ENCODE measurements around the gene CDKN1B. TPM values are rescaled to one million over a fixed set of nuclear protein-coding genes. Genes with fewer than 3 reads are reported as not detected.
A peak's percentile ranks its signal among the peaks of the same experiment; 100 is the strongest.

The CDKN1B gene
- total and polyA plus RNA-seq, 2 donors from 2014 or later: 27.9 to 52.3 TPM

DNA sequence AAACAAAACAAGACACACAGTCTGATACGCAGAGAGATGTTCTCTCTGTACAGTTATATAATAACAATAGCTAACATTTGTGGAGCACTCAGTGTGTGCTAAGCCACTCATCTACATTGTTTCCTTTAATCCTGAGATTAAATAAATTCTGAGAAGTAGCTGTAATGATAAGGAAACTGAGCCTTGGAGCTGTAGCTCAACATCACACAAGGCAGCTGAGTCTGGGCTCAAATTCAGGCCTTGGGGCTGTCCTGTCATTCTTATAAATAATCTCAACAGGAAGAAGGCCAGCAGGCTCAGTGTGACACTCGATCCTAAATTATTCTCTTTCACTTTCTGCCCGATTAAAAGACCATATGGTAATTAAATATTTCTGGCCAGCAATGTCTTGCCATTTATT is 24.5 kb downstream of the CDKN1B start:
- Histone ChIP-seq H3K4me1 (ENCODE audit: control insufficient read depth in 2 of 3, insufficient read depth in 2 of 3, low read depth in 1 of 3, low read length in 3 of 3) (peaks cover 0 to 3% (median 0%) of the 10 kb centered on the region in 3 donors), H3K4me3 (ENCODE audit: low read length in 3 of 3) (no peak overlapping the region), H3K27me3 (ENCODE audit: control insufficient read depth, insufficient read depth, low read length) (no peaks in the 10 kb centered on the region), H3K27ac (ENCODE audit: low read depth in 2 of 2, low read length in 2 of 2) (no peak overlapping the region), H3K9ac (ENCODE audit: low read length in 3 of 3) (no peak overlapping the region), H3K9me3 (ENCODE audit: control insufficient read depth in 2 of 3, insufficient read depth in 1 of 3, low read length in 3 of 3) (no peaks in the 10 kb centered on the region), H3K36me3 (ENCODE audit: control insufficient read depth in 2 of 3, insufficient read depth in 3 of 3, low read length in 3 of 3) (no peaks in the 10 kb centered on the region)
- TF ChIP-seq, protein P1, sequence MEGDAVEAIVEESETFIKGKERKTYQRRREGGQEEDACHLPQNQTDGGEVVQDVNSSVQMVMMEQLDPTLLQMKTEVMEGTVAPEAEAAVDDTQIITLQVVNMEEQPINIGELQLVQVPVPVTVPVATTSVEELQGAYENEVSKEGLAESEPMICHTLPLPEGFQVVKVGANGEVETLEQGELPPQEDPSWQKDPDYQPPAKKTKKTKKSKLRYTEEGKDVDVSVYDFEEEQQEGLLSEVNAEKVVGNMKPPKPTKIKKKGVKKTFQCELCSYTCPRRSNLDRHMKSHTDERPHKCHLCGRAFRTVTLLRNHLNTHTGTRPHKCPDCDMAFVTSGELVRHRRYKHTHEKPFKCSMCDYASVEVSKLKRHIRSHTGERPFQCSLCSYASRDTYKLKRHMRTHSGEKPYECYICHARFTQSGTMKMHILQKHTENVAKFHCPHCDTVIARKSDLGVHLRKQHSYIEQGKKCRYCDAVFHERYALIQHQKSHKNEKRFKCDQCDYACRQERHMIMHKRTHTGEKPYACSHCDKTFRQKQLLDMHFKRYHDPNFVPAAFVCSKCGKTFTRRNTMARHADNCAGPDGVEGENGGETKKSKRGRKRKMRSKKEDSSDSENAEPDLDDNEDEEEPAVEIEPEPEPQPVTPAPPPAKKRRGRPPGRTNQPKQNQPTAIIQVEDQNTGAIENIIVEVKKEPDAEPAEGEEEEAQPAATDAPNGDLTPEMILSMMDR (IDR thresholded peaks at IDR 0.05; ENCODE audit: borderline replicate concordance, extremely low read depth, insufficient read depth): no peak
- intact Hi-C loops (cut with DNase I): no loop called here
- FAIRE-seq: no peak
- no peak for DNase-seq

DNA sequence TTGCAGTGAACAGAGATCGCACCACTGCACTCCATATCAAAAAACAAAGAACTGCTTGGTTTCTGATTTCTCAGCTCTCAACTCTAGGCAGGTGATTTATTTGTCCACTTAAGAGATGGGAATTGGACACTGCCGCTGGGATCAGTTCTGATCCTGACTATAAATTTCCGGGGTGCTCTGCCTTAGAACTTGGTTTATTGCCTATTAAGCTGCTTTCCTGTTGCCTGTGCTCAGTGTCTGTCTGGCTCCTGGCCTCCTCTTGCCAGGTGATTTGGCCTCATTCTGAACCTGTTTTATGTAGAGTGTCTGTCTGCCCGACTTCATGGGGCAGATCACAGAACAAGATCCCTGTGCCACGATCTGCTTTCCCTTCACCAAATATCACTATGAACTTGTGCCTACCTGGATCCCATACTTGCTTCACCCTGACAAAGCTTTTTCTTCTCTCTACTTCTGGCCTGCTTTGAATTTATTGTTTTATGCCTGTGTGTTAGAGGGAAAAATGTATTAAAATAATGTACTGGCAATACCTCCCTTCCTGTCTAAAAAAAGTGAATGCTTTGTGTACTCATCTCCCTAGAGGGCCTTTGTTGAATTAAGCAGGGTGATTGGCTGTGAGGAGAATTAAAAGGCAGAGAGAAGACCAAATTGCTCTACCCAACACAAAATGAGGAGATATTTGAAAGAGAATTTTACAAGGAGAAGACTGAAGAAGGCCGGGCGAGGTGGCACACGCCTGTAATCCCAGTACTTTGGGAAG is 27.6 kb downstream of the CDKN1B start:
- intact Hi-C loops (cut with DNase I): no loop called here

DNA sequence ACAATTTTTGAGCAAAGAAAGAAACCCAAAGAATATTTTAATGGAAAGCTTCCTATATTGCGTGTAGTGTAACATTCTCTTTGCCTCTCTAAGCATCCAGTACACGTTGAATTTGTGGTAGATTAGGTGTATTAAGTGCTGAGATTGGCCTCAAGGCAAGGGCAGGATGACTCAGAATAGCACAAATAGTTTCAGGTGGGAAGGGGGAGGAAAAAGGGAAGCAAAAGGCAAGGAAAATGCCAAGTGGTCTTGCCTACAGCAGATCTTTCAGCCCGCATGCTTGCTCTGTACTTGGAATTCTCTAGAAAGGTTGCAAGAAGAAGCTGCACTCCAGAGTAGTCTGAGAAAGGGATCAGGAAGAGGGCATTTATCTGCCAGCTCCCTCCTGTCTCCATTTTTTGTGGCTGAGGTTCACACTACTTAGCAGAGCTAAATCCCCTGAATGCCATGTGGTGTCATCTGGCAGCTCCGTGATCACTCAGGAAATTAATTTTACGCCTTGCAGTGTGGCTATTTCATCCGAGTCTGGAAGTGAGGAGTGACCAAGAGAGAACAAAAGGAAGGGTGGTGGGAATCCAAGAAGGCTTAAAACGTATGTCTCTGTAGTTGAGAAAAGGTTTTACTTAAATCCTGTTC is 28.5 kb downstream of the CDKN1B start:
- Histone ChIP-seq H3K4me1 (ENCODE audit: control insufficient read depth in 2 of 3, insufficient read depth in 2 of 3, low read depth in 1 of 3, low read length in 3 of 3) (peaks cover 0 to 2% (median 0%) of the 10 kb centered on the region in 3 donors), H3K9ac (ENCODE audit: low read length in 3 of 3) (no peak overlapping the region), H3K27me3 (ENCODE audit: control insufficient read depth, insufficient read depth, low read length) (no peaks in the 10 kb centered on the region), H3K9me3 (ENCODE audit: control insufficient read depth in 2 of 3, insufficient read depth in 1 of 3, low read length in 3 of 3) (no peaks in the 10 kb centered on the region), H3K4me3 (ENCODE audit: low read length in 3 of 3) (no peak overlapping the region), H3K36me3 (ENCODE audit: control insufficient read depth in 2 of 3, insufficient read depth in 3 of 3, low read length in 3 of 3) (no peaks in the 10 kb centered on the region), H3K27ac (ENCODE audit: low read depth in 2 of 2, low read length in 2 of 2) (no peak overlapping the region)
- no peak for FAIRE-seq
- intact Hi-C loops (cut with DNase I): no loop called here
- DNase-seq: no peak
- TF ChIP-seq, protein P1 (IDR thresholded peaks at IDR 0.05; ENCODE audit: borderline replicate concordance, extremely low read depth, insufficient read depth): no peak

More for the DNA sequence above, 27.6 kb downstream of the CDKN1B start:
- no peak for FAIRE-seq
- Histone ChIP-seq H3K9me3 (ENCODE audit: control insufficient read depth in 2 of 3, insufficient read depth in 1 of 3, low read length in 3 of 3) (no peaks in the 10 kb centered on the region), H3K9ac (ENCODE audit: low read length in 3 of 3) (no peak overlapping the region), H3K4me3 (ENCODE audit: low read length in 3 of 3) (no peak overlapping the region), H3K27ac (ENCODE audit: low read depth in 2 of 2, low read length in 2 of 2) (no peak overlapping the region), H3K27me3 (ENCODE audit: control insufficient read depth, insufficient read depth, low read length) (no peaks in the 10 kb centered on the region), H3K36me3 (ENCODE audit: control insufficient read depth in 2 of 3, insufficient read depth in 3 of 3, low read length in 3 of 3) (no peaks in the 10 kb centered on the region), H3K4me1 (ENCODE audit: control insufficient read depth in 2 of 3, insufficient read depth in 2 of 3, low read depth in 1 of 3, low read length in 3 of 3) (peaks cover 0 to 2% (median 0%) of the 10 kb centered on the region in 3 donors)
- peak in 4 of 5 donors; percentile 61 to 83 (median 71) for DNase-seq
- TF ChIP-seq, protein P1 (IDR thresholded peaks at IDR 0.05; ENCODE audit: borderline replicate concordance, extremely low read depth, insufficient read depth): no peak
